GM12878 (cell line): Measurements from ENCODE around the gene CADM2. TPM values are rescaled to one million over a fixed set of nuclear protein-coding genes. Genes with fewer than 3 reads are reported as not detected.

Experiments
- ATAC-seq: fragments of 200-7000 bp; cut with Tn5 transposase; 3 replicates; pipeline ENCODE4 v1.9.1; 2020; ENCODE audit warnings: mild to moderate bottlenecking, moderate library complexity
- BruUV-seq: library from RNA; stranded (reverse); fragments of 400-500 nt; replicated peaks from 2 replicates; lab custom pipeline; 2021; lab: Mats Ljungman, UMichigan
- CTCF ChIA-PET: fragments of 300-600 bp; sonication (Branson Sonifier 250); formaldehyde crosslinking; extraction: SDS; loops from one replicate; lab custom pipeline; 2021; ENCODE audit warnings: inconsistent platforms; lab: Yijun Ruan, JAX
- POLR2A ChIA-PET: fragments of 350-600 bp; formaldehyde crosslinking; extraction: SDS; loops from one replicate; lab custom pipeline; 2021; ENCODE audit warnings: inconsistent platforms; lab: Charles Lee
- RAD21 ChIA-PET: fragments of 300-600 bp; sonication (Branson Sonifier 250); formaldehyde crosslinking; loops from one replicate; lab custom pipeline; 2023; ENCODE audit warnings: antibody characterized with exemption; ENCODE audit not compliant: unreplicated experiment; lab: Charles Lee
- SMC1A ChIA-PET: fragments of 300-600 bp; sonication (Branson Sonifier 250); formaldehyde crosslinking; loops from one replicate; lab custom pipeline; 2023; ENCODE audit not compliant: unreplicated experiment, uncharacterized antibody; lab: Charles Lee
- DNase-seq: peaks from one replicate; pipeline ENCODE4 v3.0.0-alpha.2; 2011; ENCODE audit warnings: low read depth, low spot score
- FAIRE-seq: peaks from 3 replicates; lab custom pipeline; 2011; peaks lifted over from hg19 to GRCh38; lab: Jason Lieb, UNC
- H2AFZ ChIP-seq: 2 replicates; pipeline ENCODE4 v1.6.0; 2011; ENCODE audit warnings: low read depth, low read length, control low read depth; ENCODE audit not compliant: control insufficient read depth
- H3K27ac ChIP-seq: 2 replicates; pipeline ENCODE4 v1.5.1; 2011; ENCODE audit warnings: control low read depth; ENCODE audit not compliant: control insufficient read depth, insufficient read depth
- H3K27me3 ChIP-seq, 2 experiments: replicated peaks in 1 of 2; 2 replicates each; pipeline versions ENCODE4 v1.6.0 to v1.6.1; 2011; ENCODE audit warnings: low read length in 1 of 2; ENCODE audit not compliant: control insufficient read depth in 2 of 2, insufficient read depth in 2 of 2
- H3K36me3 ChIP-seq, 2 experiments: 2 replicates each; pipeline ENCODE4 v1.5.1; 2011; ENCODE audit warnings: low read length in 1 of 2; ENCODE audit not compliant: control insufficient read depth in 2 of 2, insufficient read depth in 2 of 2
- H3K4me1 ChIP-seq: 2 replicates; pipeline ENCODE4 v1.6.1; 2011; ENCODE audit warnings: mild to moderate bottlenecking, low read length, moderate library complexity, mixed read lengths; ENCODE audit not compliant: control insufficient read depth, insufficient read depth
- H3K4me2 ChIP-seq: 2 replicates; pipeline ENCODE4 v1.6.0; 2011; ENCODE audit warnings: control low read depth; ENCODE audit not compliant: control insufficient read depth, insufficient read depth
- H3K4me3 ChIP-seq: fragments of 200-600 bp; sonication (generic); 2 replicates; pipeline ENCODE4 v1.5.1; 2016
- H3K79me2 ChIP-seq: 2 replicates; pipeline ENCODE4 v1.6.0; 2011; ENCODE audit warnings: low read length; ENCODE audit not compliant: control insufficient read depth, insufficient read depth
- H3K9ac ChIP-seq: 2 replicates; pipeline ENCODE4 v1.8.0; 2011; ENCODE audit warnings: low read length, control low read depth, mixed read lengths; ENCODE audit not compliant: control insufficient read depth, insufficient read depth
- H3K9me3 ChIP-seq: replicated peaks from 3 replicates; pipeline ENCODE4 v1.5.1; 2011; ENCODE audit warnings: mild to moderate bottlenecking, low read length; ENCODE audit not compliant: control insufficient read depth, insufficient read depth
- H4K20me1 ChIP-seq: 2 replicates; pipeline ENCODE4 v1.6.0; 2011; ENCODE audit not compliant: control insufficient read depth, insufficient read depth
- BHLHE40 ChIP-seq, 2 experiments: fragments of 450-650 bp in 1 of 2; IDR thresholded peaks; 2 replicates each; pipeline ENCODE4 v1.6.1; 2011 to 2017; ENCODE audit warnings: low read depth in 2 of 2, borderline replicate concordance in 1 of 2, improper control_type of control experiment in 1 of 2, low read length in 1 of 2, mild to moderate bottlenecking in 1 of 2
- CTCF ChIP-seq, 3 experiments: IDR thresholded peaks in 2 of 3; conservative IDR thresholded peaks in 1 of 3; 2 replicates each; pipeline ENCODE4 v1.5.1; 2011; ENCODE audit warnings: low read depth in 3 of 3, low read length in 3 of 3, mild to moderate bottlenecking in 3 of 3, control low read depth in 2 of 3, moderate library complexity in 2 of 3, inconsistent platforms in 1 of 3, mixed read lengths in 1 of 3; ENCODE audit not compliant: control insufficient read depth in 2 of 3, insufficient read depth in 1 of 3; ENCODE audit errors: extremely low read depth in 1 of 3
- ZBTB11 ChIP-seq: fragments of 450-650 bp; formaldehyde crosslinking; IDR thresholded peaks from 2 replicates; pipeline ENCODE4 v1.5.0; 2022; ENCODE audit warnings: mild to moderate bottlenecking, missing genetic modification characterization
- WGBS: methylation state at CpG from one replicate; pipeline ENCODE4 v1.1.6; 2016; ENCODE audit warnings: low lambda C conversion rate; ENCODE audit not compliant: insufficient replicate concordance, insufficient coverage; ENCODE audit errors: missing lambda C conversion rate; 5-methylcytosine and 5-hydroxymethylcytosine counted together
- in situ Hi-C: fragments of 300-500 bp; cut with MboI; formaldehyde crosslinking; loops from 9 replicates; pipeline ENCODE4 v1.14.3; 2018; ENCODE audit warnings: mixed read lengths
- intact Hi-C: fragments of 100-400 bp; cut with micrococcal nuclease; formaldehyde crosslinking; loops from one replicate; pipeline ENCODE4 v1.14.2; 2022; ENCODE audit not compliant: unreplicated experiment
- polyA plus RNA-seq, 11 experiments: library from polyadenylated mRNA; depleted of rRNA in 4 of 11; unstranded in 6 of 11; stranded (reverse) in 5 of 11; fragments of >200 nt; fragmentation: Nextera tagmentation in 4 of 11; fragmentation: Illumina TruSeq in 1 of 11; extraction: Ambion mirVana in 4 of 11; extraction: Trizol in 1 of 11; gene quantifications; 1 replicate in 1 of 11; 2 replicates in 10 of 11; pipeline versions ENCODE4 v1.2.1 to v1.2.3, GENCODE V29; 2011 to 2016; ENCODE audit warnings: inconsistent platforms in 2 of 11, missing spikeins in 2 of 11, low read depth in 1 of 11
- total RNA-seq, 4 experiments: library from RNA; depleted of rRNA in 3 of 4; stranded (reverse); fragments of >200 nt in 3 of 4; fragmentation: Illumina TruSeq in 1 of 4; extraction: Trizol in 1 of 4; gene quantifications; 2 replicates each; pipeline versions ENCODE4 v1.2.1 to v1.2.3, GENCODE V29; 2013 to 2021
- TF ChIP-seq, protein P1 (sequence below): fragments of 150-350 bp; IDR thresholded peaks from 2 replicates; pipeline ENCODE4 v1.6.1; 2014; ENCODE audit warnings: mild to moderate bottlenecking, low read depth, low read length

CADM2 gene
- total and polyA plus RNA-seq, 10 of the 15 experiments (the other 5 are each of a cell fraction or from before 2014, with no cell fraction given), result 0.13 TPM; not detected in 9

GRCh38 chr3:85571835-85572234 is 613.0 kb downstream of the CADM2 start:
- no peaks in the 10 kb centered on the region for H3K36me3 ChIP-seq
- ChIA-PET RAD21 (no interaction called here), CTCF (interaction anchor here (1.2 kb wide), 1 partner anchor 10 kb away, joined by 3 read pairs; no protein-coding TSS in a partner anchor), SMC1A (interaction anchor here (1.1 to 1.3 kb wide), 2 partner anchors 25 to 218 kb away, joined by 3 read pairs; no protein-coding TSS in a partner anchor), POLR2A (no interaction called here)
- ATAC-seq, result no peak
- H3K4me1 ChIP-seq, result no peaks in the 10 kb centered on the region
- in situ Hi-C loops, result loop anchor here (5.0 kb wide), 1 partner anchor 1025 kb away; no protein-coding TSS in a partner anchor
- H3K9me3 ChIP-seq, result no peaks in the 10 kb centered on the region
- H4K20me1 ChIP-seq, result no peaks in the 10 kb centered on the region
- H2AFZ ChIP-seq, result no peak overlapping the region
- no peak for FAIRE-seq
- intact Hi-C loops, result no loop called here
- no peak overlapping the region for H3K9ac ChIP-seq
- WGBS, result 64% methylated on average over 6 of the region's 6 CpGs
- TF ChIP-seq BHLHE40 (IDR thresholded peaks at IDR 0.05; ENCODE audit: borderline replicate concordance in 1 of 2, low read depth in 2 of 2, low read length in 1 of 2) (no peak), ZBTB11 (CRISPR knock-in tag) (no peak), CTCF (IDR thresholded peaks at IDR 0.05 in 2 of 3, conservative IDR thresholded peaks at IDR 0.05 in 1 of 3; ENCODE audit: control insufficient read depth in 2 of 3, extremely low read depth in 1 of 3, insufficient read depth in 1 of 3, low read depth in 3 of 3, low read length in 3 of 3) (no peak)
- TF ChIP-seq, protein P1, sequence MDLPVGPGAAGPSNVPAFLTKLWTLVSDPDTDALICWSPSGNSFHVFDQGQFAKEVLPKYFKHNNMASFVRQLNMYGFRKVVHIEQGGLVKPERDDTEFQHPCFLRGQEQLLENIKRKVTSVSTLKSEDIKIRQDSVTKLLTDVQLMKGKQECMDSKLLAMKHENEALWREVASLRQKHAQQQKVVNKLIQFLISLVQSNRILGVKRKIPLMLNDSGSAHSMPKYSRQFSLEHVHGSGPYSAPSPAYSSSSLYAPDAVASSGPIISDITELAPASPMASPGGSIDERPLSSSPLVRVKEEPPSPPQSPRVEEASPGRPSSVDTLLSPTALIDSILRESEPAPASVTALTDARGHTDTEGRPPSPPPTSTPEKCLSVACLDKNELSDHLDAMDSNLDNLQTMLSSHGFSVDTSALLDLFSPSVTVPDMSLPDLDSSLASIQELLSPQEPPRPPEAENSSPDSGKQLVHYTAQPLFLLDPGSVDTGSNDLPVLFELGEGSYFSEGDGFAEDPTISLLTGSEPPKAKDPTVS, result no peak
- TF ChIP-seq, all 136 proteins: peak for 0
- Histone ChIP-seq H3K4me3 (no peak overlapping the region), H3K27ac (no peak overlapping the region), H3K27me3 (no peaks in the 10 kb centered on the region), H3K79me2 (no peaks in the 10 kb centered on the region), H3K4me2 (no peak overlapping the region)
- DNase-seq, result no peak
- BruUV-seq, result no TSS peak
